HepG2 (cell line): ENCODE results near the gene PBX2. TPM values are rescaled to one million over a fixed set of nuclear protein-coding genes. Genes with fewer than 3 reads are reported as not detected.

Source experiments
- ATAC-seq: fragments of 200-7000 bp; cut with Tn5 transposase; 3 replicates; pipeline ENCODE4 v1.9.1; 2020; ENCODE audit warnings: mild to moderate bottlenecking, moderate library complexity
- BruUV-seq: library from RNA; stranded (reverse); fragments of 400-500 nt; replicated peaks from 2 replicates; lab custom pipeline; 2021; lab: Mats Ljungman, UMichigan
- CTCF ChIA-PET: fragments of 300-600 bp; formaldehyde crosslinking; extraction: SDS; loops from one replicate; lab custom pipeline; 2021; ENCODE audit warnings: low total read pairs, inconsistent platforms, low intra/inter-chr PET ratio; lab: Yijun Ruan, JAX
- POLR2A ChIA-PET: fragments of 350-600 bp; sonication (Branson Sonifier 250); formaldehyde crosslinking; loops from one replicate; lab custom pipeline; 2020; ENCODE audit warnings: antibody characterized with exemption, inconsistent platforms; lab: Yijun Ruan, JAX
- DNase-seq: peaks from one replicate; pipeline ENCODE4 v3.0.0-alpha.2; 2015; ENCODE audit warnings: low spot score
- FAIRE-seq: peaks from 3 replicates; lab custom pipeline; 2011; peaks lifted over from hg19 to GRCh38; lab: Jason Lieb, UNC
- H2AFZ ChIP-seq: one replicate; pipeline ENCODE4 v1.6.1; 2011; ENCODE audit warnings: low read length, inconsistent platforms
- H3K27ac ChIP-seq: fragments of 300-600 bp; 3 replicates; pipeline ENCODE4 v1.8.0; 2011; ENCODE audit warnings: mixed run types, mild to moderate bottlenecking, mixed read lengths, low read length, inconsistent platforms; ENCODE audit not compliant: insufficient read depth; ENCODE audit errors: extremely low read length
- H3K27me3 ChIP-seq, 2 experiments: fragments of 200-600 bp in 1 of 2; 2 replicates in 1 of 2; 3 replicates in 1 of 2; pipeline versions ENCODE4 v1.6.0 to v1.8.0; 2011; ENCODE audit warnings: low read length in 2 of 2, mild to moderate bottlenecking in 2 of 2, moderate library complexity in 2 of 2, inconsistent platforms in 1 of 2; ENCODE audit not compliant: insufficient read depth in 2 of 2, control insufficient read depth in 1 of 2
- H3K36me3 ChIP-seq, 2 experiments: fragments of 200-600 bp in 1 of 2; replicated peaks in 1 of 2; 2 replicates in 1 of 2; 3 replicates in 1 of 2; pipeline versions ENCODE4 v1.5.1 to v1.8.0; 2011; ENCODE audit warnings: low read length in 2 of 2, inconsistent platforms in 1 of 2; ENCODE audit not compliant: insufficient read depth in 2 of 2, control insufficient read depth in 1 of 2
- H3K4me1 ChIP-seq: 2 replicates; pipeline ENCODE4 v1.5.1; 2012; ENCODE audit warnings: low read length, inconsistent platforms; ENCODE audit not compliant: insufficient read depth
- H3K4me2 ChIP-seq: 2 replicates; pipeline ENCODE4 v1.6.0; 2011; ENCODE audit warnings: low read depth, low read length, inconsistent platforms
- H3K4me3 ChIP-seq, 3 experiments: fragments of 200-600 bp in 1 of 3; sonication (generic), shearing (Covaris generic) in 1 of 3; replicated peaks in 1 of 3; 2 replicates each; pipeline ENCODE4 v1.5.1; 2011 to 2016; ENCODE audit warnings: low read length in 3 of 3, inconsistent platforms in 2 of 3, low read depth in 2 of 3, mild to moderate bottlenecking in 2 of 3, control low read depth in 1 of 3, mixed read lengths in 1 of 3; ENCODE audit not compliant: insufficient read depth in 1 of 3
- H3K79me2 ChIP-seq: one replicate; pipeline ENCODE4 v1.6.1; 2011; ENCODE audit warnings: low read length, inconsistent platforms; ENCODE audit not compliant: insufficient read depth
- H3K9ac ChIP-seq: 2 replicates; pipeline ENCODE4 v1.6.0; 2011; ENCODE audit warnings: mild to moderate bottlenecking, low read depth, low read length, inconsistent platforms; ENCODE audit not compliant: insufficient read depth
- H3K9me3 ChIP-seq: 2 replicates; pipeline ENCODE4 v1.5.1; 2012; ENCODE audit warnings: mild to moderate bottlenecking, low read length
- H4K20me1 ChIP-seq: 2 replicates; pipeline ENCODE4 v1.6.0; 2011; ENCODE audit warnings: inconsistent platforms, mild to moderate bottlenecking, low read length, moderate library complexity; ENCODE audit not compliant: insufficient read depth
- ARID4A ChIP-seq: sonication (generic); formaldehyde crosslinking; IDR thresholded peaks from 2 replicates; pipeline ENCODE4 v1.5.0; 2020; ENCODE audit warnings: mild to moderate bottlenecking, missing genetic modification reagents, borderline replicate concordance
- FLYWCH1 ChIP-seq: sonication (generic); formaldehyde crosslinking; IDR thresholded peaks from 2 replicates; pipeline ENCODE4 v1.8.1; 2023; ENCODE audit warnings: mild to moderate bottlenecking, missing genetic modification reagents
- GLI4 ChIP-seq: sonication (generic); formaldehyde crosslinking; IDR thresholded peaks from 2 replicates; pipeline ENCODE4 v1.5.1; 2020; ENCODE audit warnings: missing genetic modification reagents, mild to moderate bottlenecking, moderate library complexity, borderline replicate concordance
- HOXA7 ChIP-seq: sonication (generic); formaldehyde crosslinking; IDR thresholded peaks from 2 replicates; pipeline ENCODE4 v1.8.1; 2022; ENCODE audit warnings: mild to moderate bottlenecking, missing genetic modification reagents, moderate library complexity
- MNT ChIP-seq: fragments of 450-650 bp; IDR thresholded peaks from 2 replicates; pipeline ENCODE4 v1.6.1; 2016
- NFATC3 ChIP-seq: sonication (generic); formaldehyde crosslinking; IDR thresholded peaks from 2 replicates; pipeline ENCODE4 v1.5.1; 2020; ENCODE audit warnings: mild to moderate bottlenecking, missing genetic modification reagents
- RNF2 ChIP-seq: fragments of 450-650 bp; conservative IDR thresholded peaks from 2 replicates; pipeline ENCODE4 v1.6.1; 2016; ENCODE audit warnings: low read depth
- WGBS: methylation state at CpG from one replicate; pipeline ENCODE4 v1.1.6; 2017; ENCODE audit warnings: low lambda C conversion rate; 5-methylcytosine and 5-hydroxymethylcytosine counted together
- in situ Hi-C: cut with HindIII; loops from 2 replicates; pipeline ENCODE4 v1.10.0; 2017; ENCODE audit warnings: low pct_unique_long_range_greater_than_20kb; ENCODE audit not compliant: extremely low pct_ligation_motif_present
- intact Hi-C: fragments of 100-400 bp; cut with micrococcal nuclease; formaldehyde crosslinking; loops from one replicate; pipeline ENCODE4 v1.10.0; 2022; ENCODE audit not compliant: unreplicated experiment
- polyA plus RNA-seq, 8 experiments: library from polyadenylated mRNA; depleted of rRNA in 3 of 8; stranded (reverse) in 7 of 8; unstranded in 1 of 8; fragments of >200 nt; fragmentation: Illumina TruSeq in 4 of 8; extraction: Trizol in 4 of 8; gene quantifications; 2 replicates each; pipeline versions ENCODE4 v1.2.1 to v1.2.3, GENCODE V29; 2011 to 2016; ENCODE audit warnings: low read depth in 4 of 8, missing spikeins in 1 of 8, mixed read lengths in 1 of 8; ENCODE audit not compliant: insufficient read depth in 1 of 8
- total RNA-seq, 5 experiments: library from RNA; depleted of rRNA; stranded (reverse); fragments of >200 nt; fragmentation: Illumina TruSeq; extraction: Trizol; gene quantifications; 2 replicates each; pipeline ENCODE4 v1.2.3, GENCODE V29; 2016; ENCODE audit warnings: low read depth in 1 of 5

PBX2 gene
- total and polyA plus RNA-seq, 2 of the 13 experiments (the other 11 are each of a cell fraction or from before 2014, with no cell fraction given): 42.3 to 77.8 TPM

DNA sequence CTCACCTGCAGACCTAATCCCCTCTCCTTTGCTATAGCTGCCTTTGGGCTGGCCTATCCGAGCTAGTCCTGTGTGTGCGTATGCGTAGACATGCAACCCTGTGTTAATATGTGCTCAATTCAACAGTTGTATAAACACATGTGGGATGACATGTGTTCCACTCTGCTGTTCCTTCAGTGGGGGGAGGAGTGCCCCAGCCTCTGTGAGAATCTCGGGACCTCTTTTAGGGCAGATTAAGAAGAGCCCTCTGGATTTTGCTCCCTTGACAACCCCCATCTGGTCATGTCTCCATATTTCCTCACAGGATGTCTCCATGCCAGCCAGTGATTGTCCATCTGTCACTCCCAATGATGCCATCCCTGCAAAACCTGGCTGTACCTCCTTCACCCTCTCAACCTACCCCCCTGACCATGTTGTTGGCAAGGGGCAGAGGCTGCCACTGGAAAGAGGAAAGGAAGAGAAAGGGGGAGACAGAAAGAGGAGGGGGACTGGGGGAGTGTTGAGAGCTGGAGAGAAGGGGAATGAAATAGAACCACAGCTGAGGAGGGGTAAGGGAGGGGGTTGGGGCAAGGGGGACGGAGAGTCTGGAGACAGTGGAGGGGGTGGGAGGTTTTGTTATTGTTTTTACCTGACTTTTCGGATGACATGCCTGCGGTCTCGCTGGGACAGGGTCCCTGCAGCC lies 38.7 kb downstream of the PBX2 start:
- no peak overlapping the region for H2AFZ ChIP-seq
- in situ Hi-C loops: loop anchor here (5.0 kb wide), 1 partner anchor 34 kb away; no protein-coding TSS in a partner anchor
- WGBS: 81% methylated on average over 8 of the region's 8 CpGs
- no peak overlapping the region for H3K9ac ChIP-seq
- H3K4me1 ChIP-seq: peaks cover 33% of the 10 kb centered on the region
- H3K27ac ChIP-seq: no peak overlapping the region
- BruUV-seq: no TSS peak
- no peak for ATAC-seq
- no peak overlapping the region for H3K4me3 ChIP-seq
- H3K27me3 ChIP-seq: no peaks in the 10 kb centered on the region; a peak in 1 of 5 replicates
- H3K4me2 ChIP-seq: no peak overlapping the region
- H4K20me1 ChIP-seq: no peaks in the 10 kb centered on the region
- TF ChIP-seq MNT (peak; percentile 47), RNF2 (no peak)
- TF ChIP-seq, all 625 proteins: peak for 1
- no peak for DNase-seq
- Histone ChIP-seq H3K9me3 (no peaks in the 10 kb centered on the region), H3K36me3 (peaks cover 6 to 7% of the 10 kb centered on the region in 2 experiments), H3K79me2 (peaks cover 17% of the 10 kb centered on the region)
- FAIRE-seq: no peak
- ChIA-PET POLR2A (interaction anchor here (1.2 to 2.6 kb wide), 3 partner anchors 11 to 25 kb away, joined by 4 to 35 read pairs (median 14); partner anchors contain the start of genes AGPAT1, ATF6B and FKBPL), CTCF (no interaction called here)
- intact Hi-C loops: no loop called here

- H3K27me3 ChIP-seq: peaks cover 0 to 5% of the 10 kb centered on the region in 2 experiments; a peak in 2 of 5 replicates
- H3K9me3 ChIP-seq: no peaks in the 10 kb centered on the region
- no peak overlapping the region for H3K27ac ChIP-seq
- 87% methylated on average over 55 of the region's 55 CpGs for WGBS
- ATAC-seq (no peak), DNase-seq (no peak), FAIRE-seq (no peak)
- no peaks in the 10 kb centered on the region for H3K36me3 ChIP-seq
- H3K9ac ChIP-seq: no peak overlapping the region
- peaks cover 26% of the 10 kb centered on the region for H3K4me1 ChIP-seq
- ChIA-PET CTCF (no interaction called here), POLR2A (no interaction called here)
- H3K4me3 ChIP-seq: no peak overlapping the region
- H3K4me2 ChIP-seq: no peak overlapping the region
- in situ Hi-C loops (loop anchor here (5.0 kb wide), 1 partner anchor 33 kb away; no protein-coding TSS in a partner anchor), intact Hi-C loops (no loop called here)
- peaks cover 10% of the 10 kb centered on the region for H3K79me2 ChIP-seq
- no peaks in the 10 kb centered on the region for H4K20me1 ChIP-seq
- H2AFZ ChIP-seq: no peak overlapping the region
- no TSS peak for BruUV-seq
- no peak for TF ChIP-seq ARID4A (CRISPR knock-in tag)
- no peak for TF ChIP-seq NFATC3 (CRISPR knock-in tag)
- TF ChIP-seq GLI4 (CRISPR knock-in tag): no peak
- TF ChIP-seq HOXA7: no peak
- no peak for TF ChIP-seq FLYWCH1
Observed at GRCh38 chr6:32149932-32150870, 39.8 kb downstream of the PBX2 start.
